ENCODE results near the gene MTMR2.

Gene MTMR2

DNA sequence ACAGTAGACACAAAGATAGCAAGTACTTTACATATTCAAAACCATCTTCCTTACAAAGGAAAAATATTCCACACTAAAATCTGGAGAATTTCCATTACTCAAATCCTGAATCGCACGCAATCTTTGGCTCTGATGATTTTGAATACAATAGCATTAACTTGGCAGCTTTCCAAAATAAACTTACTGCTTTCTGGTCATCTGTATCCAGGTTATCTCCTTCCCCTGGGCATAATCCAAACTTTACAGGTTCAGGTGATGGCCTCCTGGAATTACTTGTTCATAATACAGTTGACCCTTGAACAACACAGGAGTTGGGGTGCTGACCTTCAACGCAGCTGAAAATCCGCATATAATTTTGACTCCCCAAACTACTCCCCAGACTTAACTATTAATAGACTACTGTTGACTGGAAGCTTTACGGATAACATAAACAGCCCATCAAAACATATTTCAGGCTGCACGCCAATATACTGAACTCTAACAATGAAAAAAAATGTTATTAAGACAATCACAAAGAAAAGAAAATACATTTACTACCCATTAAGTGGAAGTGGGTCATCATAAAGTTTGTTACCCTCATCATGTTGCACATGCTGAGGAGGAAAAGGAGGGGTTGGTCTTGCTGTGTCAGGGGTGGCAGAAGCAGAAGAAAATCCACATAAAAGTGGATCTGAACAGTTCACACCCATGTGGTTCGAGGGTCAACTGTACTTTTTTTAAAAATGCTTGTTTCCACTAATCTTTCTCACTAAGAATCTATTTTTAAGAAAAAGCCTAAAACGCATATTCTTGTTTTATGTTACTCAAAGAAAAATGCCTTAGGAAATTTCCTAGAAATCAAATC, 6.5 kb downstream of the MTMR2 start:
- no peak for DNase-seq

DNA sequence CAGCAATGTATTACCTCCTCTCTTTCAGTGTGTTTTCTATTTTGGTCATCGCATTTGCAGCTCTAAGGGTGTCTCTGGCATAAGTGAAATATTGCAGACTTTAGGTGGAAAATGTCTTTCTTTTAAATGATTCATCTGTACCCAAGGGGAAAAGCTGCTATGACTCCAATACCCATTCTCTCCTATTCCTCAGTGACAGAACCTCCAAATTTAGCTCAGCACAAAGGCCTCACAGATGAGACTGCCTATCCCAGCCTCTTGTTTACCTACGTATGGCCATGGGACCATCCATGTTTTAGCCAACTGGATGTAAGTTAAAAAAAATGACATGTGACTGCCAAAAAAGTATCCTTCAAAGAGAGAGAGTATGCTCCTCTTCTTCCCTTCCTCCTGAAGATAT, 7.9 kb downstream of the MTMR2 start:
- no peak for DNase-seq

DNA sequence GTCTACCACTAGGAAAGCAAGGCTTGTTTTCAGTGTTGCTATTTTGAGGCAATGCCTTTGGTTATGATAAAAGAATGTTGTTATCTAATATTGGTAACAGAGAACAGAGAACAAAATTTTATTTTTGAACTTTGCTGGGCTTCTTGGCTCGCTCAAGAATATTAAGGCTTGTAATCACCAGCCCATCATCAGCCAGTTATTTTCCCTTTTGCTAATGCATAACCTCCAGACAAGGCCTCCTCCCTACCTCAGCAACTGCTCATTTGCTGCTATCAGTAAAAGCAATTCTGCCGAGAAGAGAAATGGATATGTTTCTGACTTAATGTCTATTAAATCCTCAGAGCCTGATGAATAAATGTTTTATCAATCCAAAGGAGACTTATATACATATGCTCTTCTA, 8.9 kb downstream of the MTMR2 start:
- DNase-seq, result no peak

DNA sequence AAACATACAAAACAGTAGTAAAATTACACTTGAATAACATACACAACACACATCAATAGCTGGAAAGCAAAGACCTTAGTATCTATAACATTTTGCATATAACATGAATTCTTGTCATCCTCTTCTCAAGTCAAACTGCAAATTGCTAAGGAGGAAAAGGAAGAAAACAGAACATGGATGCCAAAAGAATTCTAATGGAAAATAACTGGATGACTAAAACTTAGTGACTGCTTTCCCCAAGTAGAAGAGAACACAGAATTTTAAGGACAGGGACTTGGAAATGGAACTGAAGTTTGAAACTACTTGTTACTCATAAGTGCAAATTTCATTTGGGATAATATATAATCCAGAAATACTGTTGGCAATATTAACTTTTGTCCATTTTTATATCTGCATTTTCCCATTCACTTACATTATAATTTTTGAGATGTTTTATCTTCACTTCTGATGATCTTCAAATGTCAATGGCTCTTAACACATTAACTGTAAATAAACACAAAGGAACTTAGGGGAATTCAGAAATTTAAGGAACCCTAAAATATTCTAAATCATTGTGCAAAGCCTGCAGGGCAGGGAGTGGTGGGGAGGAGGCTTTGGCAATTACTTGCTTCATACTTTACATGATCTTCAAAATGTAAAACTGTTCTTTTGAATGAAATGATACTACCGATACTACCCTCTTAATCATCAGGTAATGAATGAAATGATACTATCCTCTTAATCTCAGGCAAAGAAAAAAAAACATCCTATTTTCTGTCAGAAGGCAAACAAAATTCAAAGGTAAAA, 9.9 kb downstream of the MTMR2 start:
- no peak for DNase-seq

DNA sequence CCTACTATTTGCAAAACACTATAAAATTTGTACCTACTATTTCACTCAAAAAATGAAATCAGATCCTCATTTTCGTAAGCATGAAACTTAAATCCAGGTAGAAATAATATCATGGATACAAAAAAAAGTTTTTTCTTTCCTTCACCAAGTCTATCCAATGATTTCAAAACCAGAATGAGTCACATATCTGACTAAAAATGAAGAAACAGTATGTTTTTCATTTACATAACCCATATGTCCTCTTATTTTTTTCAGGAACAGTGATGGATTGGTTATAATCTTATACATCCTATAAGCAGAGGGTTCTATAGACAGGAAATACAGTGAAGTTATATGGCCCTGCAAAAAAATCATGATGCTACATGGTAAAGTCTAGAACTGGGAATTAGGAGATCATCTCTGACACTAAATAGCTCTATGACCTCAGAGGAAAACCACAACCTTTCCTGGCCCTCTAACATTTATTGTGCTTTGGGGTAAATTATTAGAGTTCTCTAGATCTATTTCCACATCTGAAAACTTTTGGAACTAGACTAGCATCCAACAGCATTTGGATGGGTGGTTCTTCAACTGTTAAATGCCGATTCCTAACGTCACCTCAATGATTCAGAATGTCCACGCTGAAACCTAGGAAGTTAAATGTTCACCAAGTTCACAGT, 10.9 kb downstream of the MTMR2 start:
- DNase-seq, result no peak

DNA sequence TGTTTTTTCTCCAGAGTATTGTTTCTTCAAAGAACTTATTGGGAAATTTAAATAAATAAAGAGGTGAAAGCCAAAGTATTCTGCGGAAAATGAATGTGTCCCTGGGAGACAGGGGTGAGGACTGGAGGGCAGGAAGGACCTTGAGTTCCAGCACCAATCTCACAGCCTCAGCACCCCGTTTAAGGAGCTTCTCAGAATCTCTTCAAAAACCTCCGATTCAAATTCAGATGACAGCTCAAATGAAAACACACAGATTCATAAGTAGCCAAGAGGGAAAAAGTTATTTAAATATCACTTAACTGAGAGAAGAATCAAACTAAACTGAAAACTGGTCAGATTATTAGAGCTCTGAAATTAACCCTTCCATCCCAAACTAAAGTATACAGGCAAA, 12.5 kb downstream of the MTMR2 start:
- DNase-seq, result no peak

DNA sequence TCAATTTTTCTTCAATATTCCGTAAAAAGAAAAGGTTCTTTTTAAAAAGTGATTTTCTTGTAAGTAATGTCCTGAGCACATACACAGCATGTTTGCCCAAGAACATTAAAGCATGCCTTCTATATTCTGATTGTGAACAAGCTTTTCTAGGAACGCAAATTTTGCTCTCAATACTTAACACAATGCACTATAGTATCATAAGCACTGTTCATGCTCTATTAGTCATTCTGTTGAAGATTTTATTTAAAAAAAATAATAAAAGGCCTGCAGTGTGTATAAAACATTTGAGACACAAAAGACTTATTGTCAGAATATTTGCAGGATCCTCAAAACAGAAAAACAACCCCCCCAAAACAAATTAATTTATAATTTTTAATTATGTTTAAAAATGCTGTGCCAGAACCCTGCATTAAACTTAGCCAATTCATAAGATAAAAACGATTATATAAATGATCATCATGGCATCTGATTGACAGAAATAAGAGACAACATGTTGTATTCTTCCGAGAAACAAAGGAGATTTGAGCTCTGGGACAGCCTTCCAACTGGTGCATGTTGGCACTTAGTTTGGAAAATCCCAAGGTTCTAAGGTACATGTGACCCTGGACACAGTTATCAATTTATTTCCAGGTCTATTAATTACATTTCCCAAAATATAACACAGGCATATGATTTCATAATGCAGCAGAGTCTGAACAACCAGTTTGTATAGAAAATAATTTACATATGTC, 13.1 kb downstream of the MTMR2 start:
- DNase-seq, result no peak

DNA sequence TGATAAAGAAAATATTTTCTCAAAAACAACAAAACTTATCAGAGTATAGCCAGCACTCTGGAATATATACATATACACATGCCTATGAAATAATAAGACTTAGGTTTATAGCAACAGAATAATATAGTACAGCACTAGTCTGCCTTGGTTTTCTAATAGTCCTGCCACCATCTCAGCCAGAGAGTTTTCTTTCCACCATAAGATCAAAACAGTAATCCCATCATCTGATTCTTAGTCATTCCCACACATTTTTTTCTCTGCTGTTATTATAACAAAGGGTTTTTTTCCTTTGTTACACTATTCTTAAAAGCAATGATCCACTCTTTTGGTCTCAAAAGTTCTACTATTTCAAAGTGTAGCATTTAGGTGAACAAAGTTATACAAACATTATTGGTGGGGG, 15.1 kb downstream of the MTMR2 start:
- DNase-seq, result no peak

DNA sequence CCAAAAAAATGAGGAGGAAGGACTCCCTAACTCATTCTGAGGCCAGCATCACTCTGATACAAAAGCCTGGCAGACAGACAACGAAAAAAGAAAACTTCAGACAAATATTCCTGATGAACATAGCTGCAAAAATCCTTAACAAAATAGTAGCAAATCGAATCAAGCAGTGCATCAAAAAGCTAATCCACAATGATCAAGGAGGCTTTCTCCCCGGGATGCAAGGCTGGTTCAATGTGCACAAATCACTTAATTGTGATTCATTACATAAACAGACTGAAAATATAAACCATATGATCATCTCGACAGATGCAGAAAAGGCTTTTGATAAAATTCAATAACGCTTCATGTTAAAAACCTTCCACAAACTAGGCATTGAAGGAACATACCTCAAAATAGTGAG, 16.4 kb downstream of the MTMR2 start:
- DNase-seq, result no peak

DNA sequence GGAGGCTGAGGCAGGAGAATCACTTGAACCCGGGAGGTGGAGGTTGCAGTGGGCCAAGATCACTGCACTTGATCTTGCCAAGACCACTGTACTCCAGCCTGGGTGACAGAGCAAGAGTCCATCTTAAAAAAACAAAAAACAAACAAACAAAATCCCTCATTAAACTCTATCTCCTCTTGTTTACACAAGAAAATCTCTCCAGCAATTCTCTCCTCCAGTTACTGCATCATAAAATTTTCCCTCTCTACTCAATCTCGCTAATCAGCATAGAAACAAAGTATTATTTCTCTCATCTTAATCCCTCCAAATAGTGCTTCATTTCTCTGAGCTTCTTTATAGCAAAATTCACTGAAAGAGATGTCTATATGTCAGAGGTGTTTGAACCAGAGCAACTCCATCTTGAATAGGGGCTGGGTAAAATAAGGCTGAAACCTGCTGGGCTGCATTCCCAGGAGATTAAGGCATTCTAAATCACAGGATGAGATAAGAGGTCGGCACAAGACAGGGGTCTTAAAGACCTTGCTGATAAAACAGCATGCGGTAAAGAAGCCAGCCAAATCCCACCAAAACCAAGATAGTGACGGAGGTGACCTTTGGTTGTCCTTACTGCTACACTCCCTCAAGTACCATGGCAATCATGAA, 19.8 kb downstream of the MTMR2 start:
- no peak for DNase-seq

DNA sequence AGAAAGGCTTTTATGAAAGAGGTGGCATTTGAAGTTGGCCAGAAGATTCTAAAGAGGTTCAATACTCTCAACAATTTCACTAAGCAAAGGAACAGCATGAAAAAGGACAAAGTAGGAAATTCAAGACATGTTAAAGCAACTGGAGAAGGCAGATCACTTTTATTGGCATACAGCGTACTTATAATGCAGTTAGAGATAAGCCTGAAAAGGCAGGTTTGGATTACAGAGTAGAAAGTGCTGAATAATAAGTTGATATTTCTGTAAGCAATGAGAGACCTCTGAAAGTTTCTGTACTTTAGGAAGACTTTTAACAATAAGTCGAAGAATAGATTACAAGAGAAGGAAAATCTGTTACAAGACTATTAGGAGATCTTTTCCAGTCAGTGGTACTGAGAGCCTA, 25.1 kb downstream of the MTMR2 start:
- no peak for DNase-seq

DNA sequence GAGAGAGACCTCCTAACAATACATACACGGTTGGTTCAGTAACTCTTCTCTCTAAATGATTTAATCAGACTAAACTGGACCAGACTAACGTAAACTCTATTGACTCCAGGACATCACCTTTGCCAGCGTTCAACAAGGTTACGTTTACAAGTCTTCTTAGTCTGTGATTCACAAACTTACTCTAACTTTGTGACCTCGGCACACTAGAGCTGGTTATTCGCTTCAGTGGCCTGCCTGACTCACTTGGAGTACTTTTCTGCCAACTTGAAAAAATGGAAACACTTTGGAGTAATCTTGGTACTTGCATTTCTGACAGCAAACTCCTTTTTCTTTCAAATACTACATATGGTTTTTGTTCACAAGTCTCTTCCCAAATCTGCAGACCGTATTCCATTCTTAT, 26.2 kb downstream of the MTMR2 start:
- DNase-seq, result no peak

DNA sequence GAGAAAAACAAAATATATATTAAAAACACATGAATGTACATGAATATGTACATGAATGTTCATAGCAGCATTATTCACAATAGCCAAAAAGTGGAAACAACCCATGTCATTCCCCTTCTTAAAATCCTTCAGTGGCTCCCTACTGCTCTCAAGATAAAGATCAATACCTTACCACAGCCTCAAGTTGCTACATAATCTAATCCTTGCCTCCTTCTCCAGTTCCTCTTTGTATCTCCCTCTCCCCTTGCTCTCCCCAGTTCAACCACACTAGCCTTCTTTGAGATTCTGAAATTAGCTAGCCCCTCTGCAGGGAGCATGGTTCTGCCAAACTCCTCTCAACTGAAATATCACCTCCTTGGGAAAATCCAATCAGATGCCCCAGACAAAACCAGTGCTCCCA, 28.1 kb downstream of the MTMR2 start:
- DNase-seq, result no peak

DNA sequence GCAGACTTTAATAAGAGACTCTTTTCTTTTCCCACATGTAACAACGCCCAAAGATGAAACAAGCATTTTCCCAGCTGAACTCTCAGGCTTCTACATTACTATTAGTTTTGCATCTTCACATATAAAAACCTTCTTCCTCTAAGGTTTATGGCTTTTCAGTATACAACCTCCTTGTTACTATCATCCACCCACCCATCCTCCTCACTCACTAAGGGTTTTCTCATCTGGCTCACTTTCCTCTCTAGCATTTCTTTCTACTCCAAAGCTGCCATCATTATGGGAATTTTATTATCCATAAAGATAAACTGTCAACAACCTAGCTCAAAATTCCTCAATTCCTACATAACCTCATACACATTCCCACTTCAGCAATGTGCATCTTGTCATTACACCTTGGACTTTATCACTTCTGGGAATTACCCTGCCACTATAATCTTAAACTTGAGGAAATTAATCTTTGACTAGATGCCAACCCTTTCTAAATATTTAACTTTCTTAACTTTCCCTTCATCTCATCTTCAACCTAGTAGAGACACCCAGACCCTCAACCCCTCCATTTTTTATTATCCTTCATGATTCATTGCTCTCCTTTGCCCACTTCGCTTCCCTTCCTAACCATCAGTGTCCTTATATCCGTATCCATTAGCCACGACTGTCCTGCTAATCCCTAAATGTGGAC, 30.9 kb downstream of the MTMR2 start:
- DNase-seq, result no peak

DNA sequence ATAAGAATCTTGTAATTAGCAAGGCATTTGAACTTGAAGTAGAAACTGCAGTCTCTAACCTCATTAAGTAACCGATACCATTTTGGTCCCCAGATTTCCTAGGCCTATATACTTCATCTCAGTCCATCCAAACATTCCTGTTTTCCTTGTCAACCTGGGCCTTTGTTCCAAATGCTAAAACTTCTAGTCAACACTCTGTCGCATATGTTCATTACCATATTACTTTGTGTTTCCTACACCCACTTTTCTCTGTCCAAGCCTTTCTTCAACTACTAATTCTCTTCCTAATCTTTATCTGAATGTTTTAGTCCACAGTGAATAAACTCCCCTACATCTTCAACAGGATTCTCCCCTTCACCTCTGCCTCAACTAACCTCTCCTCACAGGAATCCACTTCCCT, 31.4 kb downstream of the MTMR2 start:
- no peak for DNase-seq

DNA sequence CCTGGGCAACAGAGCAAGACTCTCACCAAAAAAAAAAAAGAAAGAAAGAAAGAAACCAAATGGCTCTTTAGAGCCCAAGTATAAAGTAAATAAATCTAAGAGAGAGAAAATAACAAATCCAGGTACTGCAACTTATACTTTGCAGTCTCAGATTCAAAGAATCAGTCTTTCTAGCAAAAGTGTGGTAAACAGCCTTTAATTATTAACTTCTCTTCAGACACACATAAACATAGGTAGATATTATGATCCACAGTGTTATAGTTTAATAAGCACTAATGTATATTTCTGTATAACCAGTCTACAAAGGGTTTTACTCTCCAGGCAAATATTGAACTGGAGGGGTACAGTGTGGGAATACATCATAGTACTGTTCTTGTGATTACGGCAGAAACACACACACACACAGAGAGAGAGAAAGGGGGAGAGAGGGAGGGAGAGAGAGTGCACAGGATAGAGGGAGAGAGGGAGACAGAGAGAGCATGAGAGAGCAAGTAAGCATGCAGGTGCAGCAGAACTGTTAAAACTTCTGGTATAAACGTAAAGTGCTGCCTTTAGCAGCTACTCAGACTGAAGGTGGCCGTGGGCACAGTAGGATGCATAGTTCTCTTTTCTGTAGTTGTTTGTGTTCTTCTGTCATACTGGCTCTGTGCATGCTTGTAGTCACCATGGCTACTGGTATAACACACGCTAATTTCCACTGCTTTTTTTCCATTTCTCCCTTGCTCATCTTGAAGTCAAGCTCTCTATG, 32.3 kb downstream of the MTMR2 start:
- DNase-seq, result no peak

DNA sequence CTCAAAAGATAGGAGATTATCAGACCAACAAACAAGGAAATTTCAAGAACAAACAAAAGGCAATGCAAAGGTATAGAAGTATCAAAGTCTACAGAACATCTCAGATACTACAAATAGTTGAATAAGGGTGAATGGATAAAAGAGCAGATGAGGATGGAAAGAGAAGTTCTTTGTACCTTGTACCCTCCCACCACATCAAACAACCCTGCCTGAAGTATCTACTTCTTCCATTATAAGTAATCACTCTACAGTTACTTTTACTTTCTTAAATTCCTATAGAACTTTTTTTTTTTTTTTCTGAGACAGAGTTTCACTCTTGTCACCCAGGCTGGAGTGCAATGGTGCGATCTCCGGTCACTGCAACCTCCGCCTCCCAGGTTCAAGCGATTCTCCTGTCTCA, 35.1 kb downstream of the MTMR2 start:
- DNase-seq, result no peak

DNA sequence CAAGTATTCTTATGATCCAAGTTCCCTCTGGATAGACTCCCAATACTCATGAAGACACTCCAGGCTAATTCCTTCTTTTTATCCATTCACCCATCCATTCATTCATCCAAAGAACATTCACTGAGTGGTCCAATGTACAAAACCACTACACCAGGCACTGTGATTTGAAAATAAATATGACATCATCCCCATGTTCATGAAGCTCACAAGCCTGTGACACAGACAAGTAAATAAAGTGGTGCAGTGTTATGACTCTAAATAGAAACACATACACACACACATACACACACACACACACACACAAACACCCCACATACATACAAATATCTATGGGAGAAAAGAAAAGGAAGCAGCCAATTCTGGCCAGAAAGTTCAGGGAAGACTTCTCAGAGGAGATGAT, 35.5 kb downstream of the MTMR2 start:
- no peak for DNase-seq

DNA sequence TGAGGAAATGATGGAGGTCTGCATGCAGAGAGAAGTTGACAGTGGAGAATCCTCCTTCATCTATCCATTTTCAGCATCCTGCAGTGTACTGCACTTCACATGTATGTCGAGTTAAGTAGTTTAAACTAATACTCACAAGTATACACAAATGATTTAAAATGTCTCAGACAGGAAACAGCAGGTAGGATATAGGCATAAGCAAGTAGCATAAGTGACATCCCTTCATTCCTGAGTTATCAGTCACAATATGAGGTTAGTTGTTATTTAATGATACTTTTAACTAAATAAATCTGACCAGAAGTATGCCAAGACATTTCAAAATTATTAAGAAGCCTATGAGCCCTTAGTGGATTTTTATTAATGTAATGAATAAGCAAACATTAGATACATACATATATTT, 37.4 kb downstream of the MTMR2 start:
- no peak for DNase-seq

DNA sequence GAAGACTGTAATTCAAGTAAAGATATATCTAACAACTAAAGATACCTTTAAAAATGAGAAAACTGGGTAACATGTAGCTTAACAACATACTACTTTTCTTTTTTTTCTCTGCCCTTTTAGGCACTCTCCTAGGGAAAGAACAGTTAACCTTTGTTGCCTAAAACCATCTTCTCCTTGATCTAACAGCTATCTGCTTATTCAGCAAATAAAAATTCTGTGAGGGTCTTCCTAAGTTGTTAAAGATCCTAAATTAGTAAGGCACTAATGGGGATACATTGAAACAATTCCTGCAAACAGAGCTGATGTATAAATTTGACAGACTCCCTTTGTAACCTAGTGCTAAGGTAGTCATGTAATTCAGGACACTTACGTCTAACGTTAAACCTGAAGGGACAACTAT, 39.1 kb downstream of the MTMR2 start:
- DNase-seq, result no peak

DNA sequence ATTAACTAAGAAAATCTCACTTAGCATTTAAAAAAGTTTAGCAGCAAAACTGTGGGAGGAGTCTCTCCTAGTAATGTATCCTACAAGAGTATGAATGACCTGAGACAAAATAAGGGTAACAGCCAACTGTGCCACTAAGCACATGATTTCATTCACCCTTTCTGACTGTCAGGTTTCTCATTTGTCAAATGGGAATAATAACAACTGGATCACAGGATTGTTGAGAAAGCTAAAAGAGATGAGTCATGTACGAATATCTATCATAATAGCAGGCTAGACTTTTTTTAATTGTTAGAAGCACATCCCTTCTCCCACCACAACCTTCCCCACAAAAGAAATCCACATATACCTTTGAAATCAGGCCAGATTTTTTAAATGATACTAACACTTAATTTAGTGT, 39.5 kb downstream of the MTMR2 start:
- no peak for DNase-seq
